GM06990 (cell line): ENCODE measurements around the gene ABCC4.

Experiments
- DNase-seq: peaks from one replicate; pipeline ENCODE4 v3.0.0-alpha.2; 2011; ENCODE audit not compliant: insufficient read length; ENCODE audit errors: extremely low read depth
- H3K27me3 ChIP-seq: replicated peaks from 2 replicates; pipeline ENCODE4 v1.6.0; 2011; ENCODE audit warnings: low read length; ENCODE audit not compliant: control insufficient read depth, insufficient read depth
- H3K36me3 ChIP-seq: 2 replicates; pipeline ENCODE4 v1.5.1; 2011; ENCODE audit warnings: low read length; ENCODE audit not compliant: control insufficient read depth, insufficient read depth
- H3K4me3 ChIP-seq: replicated peaks from 2 replicates; pipeline ENCODE4 v1.5.1; 2011; ENCODE audit warnings: low read depth, mild to moderate bottlenecking, control low read depth, low read length
- CTCF ChIP-seq: IDR thresholded peaks from 2 replicates; pipeline ENCODE4 v1.5.1; 2011; ENCODE audit warnings: low read length, control low read depth, mild to moderate bottlenecking, inconsistent platforms; ENCODE audit not compliant: insufficient read depth, poor library complexity, severe bottlenecking

ABCC4 gene

GRCh38 chr13:95154413-95154886 is 146.8 kb downstream of the ABCC4 start:
- DNase-seq, result no peak
- Histone ChIP-seq H3K4me3 (no peak overlapping the region), H3K27me3 (no peaks in the 10 kb centered on the region), H3K36me3 (peaks cover 7% of the 10 kb centered on the region)
- TF ChIP-seq CTCF, result no peak

- no peak for TF ChIP-seq CTCF
- no peak for DNase-seq
- peaks cover 5% of the 10 kb centered on the region for H3K36me3 ChIP-seq
- H3K4me3 ChIP-seq, result no peak overlapping the region
- H3K27me3 ChIP-seq, result no peaks in the 10 kb centered on the region
Observed at GRCh38 chr13:95153647-95154412, 147.4 kb downstream of the ABCC4 start.

- H3K36me3 ChIP-seq, result peaks cover 2% of the 10 kb centered on the region
- no peaks in the 10 kb centered on the region for H3K27me3 ChIP-seq
- TF ChIP-seq CTCF, result no peak
- DNase-seq, result no peak
- H3K4me3 ChIP-seq, result no peak overlapping the region
Observed at GRCh38 chr13:95151942-95152587, 149.2 kb downstream of the ABCC4 start.

- TF ChIP-seq CTCF, result no peak
- Histone ChIP-seq H3K36me3 (peaks cover 2% of the 10 kb centered on the region), H3K27me3 (no peaks in the 10 kb centered on the region), H3K4me3 (no peak overlapping the region)
- no peak for DNase-seq
Observed at GRCh38 chr13:95150555-95150954, 150.7 kb downstream of the ABCC4 start.

GRCh38 chr13:95146486-95146885 is 154.8 kb downstream of the ABCC4 start:
- Histone ChIP-seq H3K36me3 (no peaks in the 10 kb centered on the region; the same call in none of the 2 replicates), H3K27me3 (no peaks in the 10 kb centered on the region), H3K4me3 (no peak overlapping the region)
- no peak for DNase-seq
- TF ChIP-seq CTCF, result no peak
